H9 (cell line): ENCODE measurements around the gene ZNF296. TPM values are rescaled to one million over a fixed set of nuclear protein-coding genes. Genes with fewer than 3 reads are reported as not detected.

Source experiments
- DNase-seq: peaks from one replicate; pipeline ENCODE4 v3.0.0-alpha.2; 2017
- H2AFZ ChIP-seq: one replicate; pipeline ENCODE4 v1.6.1; 2013; ENCODE audit warnings: mild to moderate bottlenecking, low read length, control low read depth, moderate library complexity
- H2AK5ac ChIP-seq: 2 replicates; pipeline ENCODE4 v1.6.1; 2013; ENCODE audit warnings: low read length, control low read depth, mixed read lengths; ENCODE audit not compliant: insufficient read length
- H2BK120ac ChIP-seq: one replicate; pipeline ENCODE4 v1.6.1; 2013; ENCODE audit warnings: low read depth, mild to moderate bottlenecking, low read length, control low read depth, inconsistent platforms; ENCODE audit not compliant: poor library complexity, severe bottlenecking
- H2BK12ac ChIP-seq: 2 replicates; pipeline ENCODE4 v1.6.1; 2013; ENCODE audit warnings: low read length, control low read depth, mixed read lengths, low read depth; ENCODE audit not compliant: insufficient read length
- H2BK15ac ChIP-seq: 2 replicates; pipeline ENCODE4 v1.6.1; 2013; ENCODE audit warnings: low read depth, low read length, control low read depth
- H2BK20ac ChIP-seq: one replicate; pipeline ENCODE4 v1.6.1; 2013; ENCODE audit warnings: low read depth, mild to moderate bottlenecking, low read length, control low read depth, inconsistent platforms; ENCODE audit not compliant: poor library complexity, severe bottlenecking
- H2BK5ac ChIP-seq: 2 replicates; pipeline ENCODE4 v1.6.1; 2013; ENCODE audit warnings: low read length, control low read depth, mixed read lengths; ENCODE audit not compliant: insufficient read length
- H3K14ac ChIP-seq: 2 replicates; pipeline ENCODE4 v1.6.1; 2013; ENCODE audit warnings: low read length, control low read depth; ENCODE audit not compliant: insufficient read depth
- H3K18ac ChIP-seq: 2 replicates; pipeline ENCODE4 v1.6.1; 2013; ENCODE audit warnings: low read depth, mild to moderate bottlenecking, mixed read lengths, low read length, control low read depth; ENCODE audit not compliant: insufficient read length
- H3K23ac ChIP-seq: 2 replicates; pipeline ENCODE4 v1.6.1; 2013; ENCODE audit warnings: low read length, control low read depth, mixed read lengths, low read depth; ENCODE audit not compliant: insufficient read length
- H3K23me2 ChIP-seq: 2 replicates; pipeline ENCODE4 v1.6.1; 2013; ENCODE audit warnings: low read depth, mild to moderate bottlenecking, mixed read lengths, low read length, control low read depth; ENCODE audit not compliant: insufficient read length, poor library complexity, severe bottlenecking
- H3K27ac ChIP-seq: 2 replicates; pipeline ENCODE4 v1.5.1; 2013; ENCODE audit warnings: low read length, control low read depth, mixed read lengths, low read depth; ENCODE audit not compliant: insufficient read length
- H3K27me3 ChIP-seq: 2 replicates; pipeline ENCODE4 v1.6.1; 2013; ENCODE audit warnings: low read length, control low read depth, inconsistent platforms; ENCODE audit not compliant: insufficient read depth
- H3K4ac ChIP-seq: 2 replicates; pipeline ENCODE4 v1.6.1; 2013; ENCODE audit warnings: low read depth, mild to moderate bottlenecking, control low read depth, inconsistent platforms, low read length, moderate library complexity
- H3K4me1 ChIP-seq: 2 replicates; pipeline ENCODE4 v1.6.1; 2013; ENCODE audit warnings: low read length, control low read depth, inconsistent platforms; ENCODE audit not compliant: insufficient read depth
- H3K4me2 ChIP-seq: 2 replicates; pipeline ENCODE4 v1.6.1; 2013; ENCODE audit warnings: low read length, control low read depth, mixed read lengths; ENCODE audit not compliant: insufficient read length, insufficient read depth
- H3K56ac ChIP-seq: 2 replicates; pipeline ENCODE4 v1.6.1; 2013; ENCODE audit warnings: low read depth, mild to moderate bottlenecking, mixed read lengths, low read length, control low read depth; ENCODE audit not compliant: insufficient read length
- H3K79me1 ChIP-seq: 2 replicates; pipeline ENCODE4 v1.6.1; 2013; ENCODE audit warnings: low read depth, mild to moderate bottlenecking, moderate library complexity, low read length, control low read depth, inconsistent platforms; ENCODE audit not compliant: insufficient read depth, poor library complexity, severe bottlenecking
- H3K79me2 ChIP-seq: 2 replicates; pipeline ENCODE4 v1.6.1; 2013; ENCODE audit warnings: low read length, control low read depth, inconsistent platforms; ENCODE audit not compliant: insufficient read depth
- H3K9ac ChIP-seq: 2 replicates; pipeline ENCODE4 v1.6.1; 2013; ENCODE audit warnings: low read length, control low read depth, mixed read lengths; ENCODE audit not compliant: insufficient read length; ENCODE audit errors: extremely low read depth
- H3K9me3 ChIP-seq: one replicate; pipeline ENCODE4 v1.6.1; 2013; ENCODE audit warnings: low read depth, low read length, inconsistent platforms; ENCODE audit not compliant: control insufficient read depth
- H3T11ph ChIP-seq: one replicate; pipeline ENCODE4 v1.6.1; 2013; ENCODE audit warnings: mild to moderate bottlenecking, low read length, control low read depth, inconsistent platforms
- H4K20me1 ChIP-seq: one replicate; pipeline ENCODE4 v1.6.1; 2013; ENCODE audit not compliant: control insufficient read depth, insufficient read length, insufficient read depth
- H4K5ac ChIP-seq: 2 replicates; pipeline ENCODE4 v1.6.1; 2013; ENCODE audit warnings: low read depth, mild to moderate bottlenecking, mixed read lengths, low read length, control low read depth; ENCODE audit not compliant: insufficient read length
- H4K8ac ChIP-seq: replicated peaks from 2 replicates; pipeline ENCODE4 v1.6.1; 2013; ENCODE audit warnings: low read length, control low read depth, mixed read lengths, low read depth; ENCODE audit not compliant: insufficient read length
- H4K91ac ChIP-seq: 2 replicates; pipeline ENCODE4 v1.6.1; 2013; ENCODE audit warnings: low read depth, mild to moderate bottlenecking, moderate library complexity, mixed read lengths, low read length, control low read depth; ENCODE audit not compliant: insufficient read length
- H3K27ac Mint-ChIP-seq, 3 experiments: 2 replicates in 2 of 3; 3 replicates in 1 of 3; pipeline ENCODE4 v1.8.0; 2020 to 2021; ENCODE audit warnings: mixed read lengths in 3 of 3, mild to moderate bottlenecking in 1 of 3, moderate library complexity in 1 of 3
- H3K27me3 Mint-ChIP-seq: 2 replicates; pipeline ENCODE4 v1.8.0; 2021; ENCODE audit warnings: low read depth, mild to moderate bottlenecking, moderate library complexity, mixed read lengths
- H3K36me3 Mint-ChIP-seq, 3 experiments: 2 replicates in 2 of 3; 3 replicates in 1 of 3; pipeline ENCODE4 v1.8.0; 2020 to 2021; ENCODE audit warnings: low read depth in 3 of 3, mixed read lengths in 3 of 3; ENCODE audit not compliant: insufficient read depth in 1 of 3
- H3K4me1 Mint-ChIP-seq, 2 experiments: 2 replicates each; pipeline ENCODE4 v1.8.0; 2020; ENCODE audit warnings: mixed read lengths in 2 of 2
- H3K4me3 Mint-ChIP-seq, 2 experiments: 2 replicates in 1 of 2; 3 replicates in 1 of 2; pipeline ENCODE4 v1.8.0; 2020 to 2021; ENCODE audit warnings: mild to moderate bottlenecking in 2 of 2, mixed read lengths in 2 of 2, moderate library complexity in 1 of 2
- H3K9me3 Mint-ChIP-seq, 2 experiments: 2 replicates in 1 of 2; 3 replicates in 1 of 2; pipeline ENCODE4 v1.8.0; 2020; ENCODE audit warnings: mild to moderate bottlenecking in 2 of 2, mixed read lengths in 2 of 2, moderate library complexity in 1 of 2
- CTCF ChIP-seq: fragments of 200-600 bp; sonication (generic); conservative IDR thresholded peaks from 3 replicates; pipeline ENCODE4 v1.8.0; 2021; ENCODE audit warnings: antibody characterized with exemption, mild to moderate bottlenecking
- WGBS: extraction: QIAGEN DNeasy Blood & Tissue Kit; methylation state at CpG from one replicate; pipeline ENCODE4 v1.1.7; 2013; ENCODE audit warnings: missing lambda C conversion rate, low lambda C conversion rate, mixed read lengths; ENCODE audit not compliant: insufficient read length; ENCODE audit errors: extremely low coverage; 5-methylcytosine and 5-hydroxymethylcytosine counted together
- total RNA-seq: library from RNA; stranded (reverse); gene quantifications from 2 replicates; pipeline ENCODE4 v1.2.1, GENCODE V29; 2021

The ZNF296 gene
- total RNA-seq, 1 experiment from 2014 or later: 14.8 TPM

- no peak overlapping the region for H4K8ac ChIP-seq
- no peak for DNase-seq
- Mint-ChIP-seq H3K27me3 (no peaks in the 10 kb centered on the region), H3K36me3 (peaks cover 0 to 8% (median 6%) of the 10 kb centered on the region in 3 experiments; a peak in 5 of 7 replicates), H3K27ac (peak overlapping the region in 1 of 3 experiments; percentile 24; a peak in 1 of 7 replicates), H3K9me3 (no peaks in the 10 kb centered on the region), H3K4me3 (no peak overlapping the region), H3K4me1 (peaks cover 7 to 9% of the 10 kb centered on the region in 2 experiments)
- H3T11ph ChIP-seq: no peak overlapping the region
- H2BK120ac ChIP-seq: no peak overlapping the region
- H3K18ac ChIP-seq: no peak overlapping the region
- H2AK5ac ChIP-seq: no peak overlapping the region
- no peaks in the 10 kb centered on the region for H3K27me3 ChIP-seq
- H4K20me1 ChIP-seq: no peaks in the 10 kb centered on the region
- H3K9ac ChIP-seq: no peak overlapping the region
- H3K27ac ChIP-seq: no peak overlapping the region
- H2BK20ac ChIP-seq: no peak overlapping the region
- H3K14ac ChIP-seq: no peak overlapping the region
- no CpG with 5 or more reads among the region's 14 CpGs for WGBS
- H3K4me1 ChIP-seq: no peaks in the 10 kb centered on the region
- no peak overlapping the region for H2BK5ac ChIP-seq
- no peaks in the 10 kb centered on the region for H3K9me3 ChIP-seq
- H3K56ac ChIP-seq: no peak overlapping the region
- no peak overlapping the region for H2AFZ ChIP-seq
- H4K91ac ChIP-seq: no peak overlapping the region
- no peak overlapping the region for H2BK15ac ChIP-seq
- no peaks in the 10 kb centered on the region for H3K79me1 ChIP-seq
- no peak overlapping the region for H4K5ac ChIP-seq
- H3K23me2 ChIP-seq: no peaks in the 10 kb centered on the region
- no peak for TF ChIP-seq CTCF
- H3K4me2 ChIP-seq: no peak overlapping the region
- no peak overlapping the region for H3K4ac ChIP-seq
- H3K79me2 ChIP-seq: no peaks in the 10 kb centered on the region
- H2BK12ac ChIP-seq: no peak overlapping the region
- H3K23ac ChIP-seq: no peak overlapping the region
Measured at GRCh38 chr19:45021971-45022370, 54.3 kb downstream of the ZNF296 start.

Other genes starting within 250 kb of the ZNF296 start
- 175 and 176 TPM in 2 replicates for gene NECTIN2, start 230.2 kb downstream of the ZNF296 start, total RNA-seq
- gene TOMM40, start 185.2 kb downstream of the ZNF296 start, total RNA-seq: 180 and 190 TPM in 2 replicates
- 530 and 547 TPM in 2 replicates for gene APOE, start 170.7 kb downstream of the ZNF296 start, total RNA-seq
- gene APOC1, start 161.9 kb downstream of the ZNF296 start, total RNA-seq: 77.0 and 78.1 TPM in 2 replicates
- gene APOC4, start 134.2 kb downstream of the ZNF296 start, total RNA-seq: not detected in 2 replicates
- gene APOC2, start 130.4 kb downstream of the ZNF296 start, total RNA-seq: not detected in 2 replicates
- 82.0 and 83.9 TPM in 2 replicates for gene CLPTM1, start 121.1 kb downstream of the ZNF296 start, total RNA-seq
- 13.7 and 14.3 TPM in 2 replicates for gene RELB, start 75.0 kb downstream of the ZNF296 start, total RNA-seq
- gene CLASRP, start 37.4 kb downstream of the ZNF296 start, total RNA-seq: 87.0 and 87.1 TPM in 2 replicates
- 46.0 and 47.2 TPM in 2 replicates for gene GEMIN7, start 2.8 kb upstream of the ZNF296 start, total RNA-seq
- gene PPP1R37, start 16.7 kb upstream of the ZNF296 start, total RNA-seq: 29.9 and 33.6 TPM in 2 replicates
- 0.17 and 0.46 TPM in 2 replicates for gene NKPD1, start 84.5 kb upstream of the ZNF296 start, total RNA-seq
- 57.8 and 59.9 TPM in 2 replicates for gene TRAPPC6A, start 101.8 kb upstream of the ZNF296 start, total RNA-seq
- 9.2 and 12.2 TPM in 2 replicates for gene BLOC1S3, start 102.3 kb upstream of the ZNF296 start, total RNA-seq
- 0.61 TPM in 2 replicates for gene EXOC3L2, start 168.9 kb upstream of the ZNF296 start, total RNA-seq
- gene MARK4, start 174.8 kb upstream of the ZNF296 start, total RNA-seq: 44.7 and 46.8 TPM in 2 replicates
- 0.13 TPM in 1 of 2 replicates, not detected in the other for gene CKM, start 246.4 kb upstream of the ZNF296 start, total RNA-seq